ENCODE measurements around the gene LIFR. TPM values are rescaled to one million over a fixed set of nuclear protein-coding genes. Genes with fewer than 3 reads are reported as not detected.

Gene LIFR
- total RNA-seq, 3 donors from 2014 or later: 179 to 225 (median 222) TPM

GRCh38 chr5:38452201-38452600 lies 104.2 kb downstream of the LIFR start:
- Histone ChIP-seq H3K4me3 (no peak overlapping the region), H3K27ac (no peak overlapping the region), H3K27me3 (no peaks in the 10 kb centered on the region), H3K36me3 (no peaks in the 10 kb centered on the region), H3K9me3 (no peaks in the 10 kb centered on the region), H3K4me1 (no peaks in the 10 kb centered on the region)
- no peak for TF ChIP-seq POLR2AphosphoS5 (IDR thresholded peaks at IDR 0.05)
- TF ChIP-seq, protein P1, sequence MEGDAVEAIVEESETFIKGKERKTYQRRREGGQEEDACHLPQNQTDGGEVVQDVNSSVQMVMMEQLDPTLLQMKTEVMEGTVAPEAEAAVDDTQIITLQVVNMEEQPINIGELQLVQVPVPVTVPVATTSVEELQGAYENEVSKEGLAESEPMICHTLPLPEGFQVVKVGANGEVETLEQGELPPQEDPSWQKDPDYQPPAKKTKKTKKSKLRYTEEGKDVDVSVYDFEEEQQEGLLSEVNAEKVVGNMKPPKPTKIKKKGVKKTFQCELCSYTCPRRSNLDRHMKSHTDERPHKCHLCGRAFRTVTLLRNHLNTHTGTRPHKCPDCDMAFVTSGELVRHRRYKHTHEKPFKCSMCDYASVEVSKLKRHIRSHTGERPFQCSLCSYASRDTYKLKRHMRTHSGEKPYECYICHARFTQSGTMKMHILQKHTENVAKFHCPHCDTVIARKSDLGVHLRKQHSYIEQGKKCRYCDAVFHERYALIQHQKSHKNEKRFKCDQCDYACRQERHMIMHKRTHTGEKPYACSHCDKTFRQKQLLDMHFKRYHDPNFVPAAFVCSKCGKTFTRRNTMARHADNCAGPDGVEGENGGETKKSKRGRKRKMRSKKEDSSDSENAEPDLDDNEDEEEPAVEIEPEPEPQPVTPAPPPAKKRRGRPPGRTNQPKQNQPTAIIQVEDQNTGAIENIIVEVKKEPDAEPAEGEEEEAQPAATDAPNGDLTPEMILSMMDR (IDR thresholded peaks at IDR 0.05): no peak
- no peak for DNase-seq (ENCODE audit: low spot score in 2 of 2)
- intact Hi-C loops (cut with DNase I; ENCODE audit: low total_unique reads): no loop called here

- Histone ChIP-seq H3K4me3 (no peak overlapping the region), H3K9me3 (no peaks in the 10 kb centered on the region), H3K27ac (peak overlapping the region; percentile 66 to 78), H3K4me1 (no peaks in the 10 kb centered on the region), H3K36me3 (no peaks in the 10 kb centered on the region), H3K27me3 (no peaks in the 10 kb centered on the region)
- no peak for DNase-seq (ENCODE audit: low spot score in 2 of 2)
- TF ChIP-seq POLR2AphosphoS5 (IDR thresholded peaks at IDR 0.05) (peak in 1 of 3 donors; percentile 40), POLR2A (IDR thresholded peaks at IDR 0.05) (no peak)
- intact Hi-C loops (cut with DNase I; ENCODE audit: low total_unique reads): no loop called here
These were observed 105.2 kb downstream of the LIFR start for GRCh38 chr5:38451074-38451725.

- intact Hi-C loops (cut with DNase I; ENCODE audit: low total_unique reads): no loop called here
These were observed 105.8 kb downstream of the LIFR start for GRCh38 chr5:38450627-38451026.

GRCh38 chr5:38448568-38449350 lies 107.7 kb downstream of the LIFR start:
- intact Hi-C loops (cut with DNase I; ENCODE audit: low total_unique reads): loop anchor here (10.0 kb wide), 1 partner anchor 356 kb away; no protein-coding TSS in a partner anchor
- H3K9me3 ChIP-seq: no peaks in the 10 kb centered on the region
- TF ChIP-seq POLR2A (IDR thresholded peaks at IDR 0.05) (no peak), POLR2AphosphoS5 (IDR thresholded peaks at IDR 0.05) (no peak)
- TF ChIP-seq, protein P1 (IDR thresholded peaks at IDR 0.05): no peak
- H3K27me3 ChIP-seq: no peaks in the 10 kb centered on the region
- no peak for DNase-seq (ENCODE audit: low spot score in 2 of 2)
- no peaks in the 10 kb centered on the region for H3K36me3 ChIP-seq
- no peak overlapping the region for H3K4me3 ChIP-seq
- peak overlapping the region in 1 of 2 donors; percentile 76 for H3K27ac ChIP-seq
- no peaks in the 10 kb centered on the region for H3K4me1 ChIP-seq

More at GRCh38 chr5:38450627-38451026, 105.8 kb downstream of the LIFR start:
- no peaks in the 10 kb centered on the region for H3K36me3 ChIP-seq
- H3K4me3 ChIP-seq: no peak overlapping the region
- TF ChIP-seq POLR2A (IDR thresholded peaks at IDR 0.05): no peak
- TF ChIP-seq, protein P1 (IDR thresholded peaks at IDR 0.05): no peak
- TF ChIP-seq POLR2AphosphoS5 (IDR thresholded peaks at IDR 0.05): no peak
- peak overlapping the region; percentile 66 to 78 for H3K27ac ChIP-seq
- no peak for DNase-seq (ENCODE audit: low spot score in 2 of 2)
- H3K27me3 ChIP-seq: no peaks in the 10 kb centered on the region
- H3K4me1 ChIP-seq: no peaks in the 10 kb centered on the region
- no peaks in the 10 kb centered on the region for H3K9me3 ChIP-seq

- intact Hi-C loops (cut with DNase I; ENCODE audit: low total_unique reads): loop anchor here (10.0 kb wide), 1 partner anchor 357 kb away; no protein-coding TSS in a partner anchor
- no peak for DNase-seq (ENCODE audit: low spot score in 2 of 2)
- no peaks in the 10 kb centered on the region for H3K9me3 ChIP-seq
- no peaks in the 10 kb centered on the region for H3K27me3 ChIP-seq
- no peaks in the 10 kb centered on the region for H3K4me1 ChIP-seq
- no peak overlapping the region for H3K4me3 ChIP-seq
- H3K27ac ChIP-seq: peak overlapping the region; percentile 29 to 78
- H3K36me3 ChIP-seq: no peaks in the 10 kb centered on the region
- peak in 2 of 3 donors; percentile 38 to 82 for TF ChIP-seq POLR2AphosphoS5 (IDR thresholded peaks at IDR 0.05)
- TF ChIP-seq, protein P1 (IDR thresholded peaks at IDR 0.05): no peak
These were observed 108.7 kb downstream of the LIFR start for GRCh38 chr5:38447786-38448185.
